ENCODE results near the gene USP20. TPM values are rescaled to one million over a fixed set of nuclear protein-coding genes. Genes with fewer than 3 reads are reported as not detected.

Gene USP20
- total RNA-seq, 6 donors from 2014 or later = 17.3 to 75.4 (median 26.2) TPM

DNA sequence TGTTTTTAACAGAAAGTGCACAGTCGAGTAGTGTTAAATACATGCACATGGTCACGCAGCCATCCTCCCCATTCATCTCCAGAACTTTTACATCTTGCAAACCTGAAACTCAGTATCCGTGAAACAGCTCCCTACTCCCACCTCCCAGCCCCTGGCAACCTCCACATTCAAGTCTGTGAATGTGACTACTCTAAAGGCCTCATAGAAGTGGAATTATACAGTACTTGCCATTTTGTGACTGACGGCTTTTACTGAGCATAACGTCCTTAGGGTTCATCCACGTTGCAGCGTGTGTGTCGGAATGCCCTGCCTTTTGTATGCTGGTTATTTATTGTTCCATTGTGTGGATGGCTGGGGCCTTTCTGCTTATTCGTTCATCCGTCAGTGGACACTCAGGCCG is 35.8 kb downstream of the USP20 start:
- Histone ChIP-seq H3K27me3 (no peaks in the 10 kb centered on the region), H3K4me3 (no peak overlapping the region), H3K27ac (no peak overlapping the region), H3K36me3 (peaks cover 0 to 54% (median 37%) of the 10 kb centered on the region in 4 donors), H3K4me1 (no peaks in the 10 kb centered on the region), H3K9me3 (no peaks in the 10 kb centered on the region)
- ATAC-seq (ENCODE audit: low FRiP score in 2 of 2) = no peak
- TF ChIP-seq CTCF (IDR thresholded peaks at IDR 0.05) = no peak
- 93 to 94% methylated on average over 10 of the region's 11 CpGs for WGBS, 2 donors
- no peak for DNase-seq

DNA sequence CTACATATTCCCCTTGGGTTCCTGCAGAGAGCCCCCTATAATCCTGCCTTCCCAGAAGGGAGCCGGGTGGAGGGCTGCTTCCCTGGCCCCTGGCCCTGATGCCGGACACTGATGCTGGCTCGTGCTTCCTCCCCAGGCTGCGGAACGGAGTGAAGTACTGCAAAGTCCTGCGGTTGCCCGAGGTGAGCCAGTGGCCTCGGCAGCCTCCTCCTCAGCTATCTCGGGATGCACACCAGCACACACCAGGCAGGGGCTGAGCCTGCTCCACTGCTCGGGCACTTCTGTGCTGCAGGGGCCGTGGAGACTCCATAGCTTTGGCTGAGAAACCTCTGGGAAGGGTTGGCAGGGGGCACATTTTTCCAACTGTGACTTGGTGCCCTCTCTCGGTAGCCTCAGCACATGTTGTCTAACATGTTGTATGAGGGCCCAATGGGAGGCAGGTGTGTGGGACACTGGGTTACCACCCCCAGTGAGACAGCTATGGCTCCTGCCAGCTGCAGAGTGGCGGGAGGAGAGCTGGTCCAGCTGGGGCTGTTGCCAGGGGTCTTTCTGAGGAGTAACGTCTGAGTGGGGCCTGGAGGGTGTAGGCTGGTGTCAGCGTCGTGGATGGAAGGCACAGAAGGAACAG is 38.4 kb downstream of the USP20 start:
- H3K36me3 ChIP-seq = peaks cover 0 to 55% (median 27%) of the 10 kb centered on the region in 4 donors
- no peaks in the 10 kb centered on the region for H3K9me3 ChIP-seq
- no peak for ATAC-seq (ENCODE audit: low FRiP score in 2 of 2)
- peak in 1 of 2 donors; percentile 56 for DNase-seq
- H3K27me3 ChIP-seq = no peaks in the 10 kb centered on the region
- 89 to 92% methylated on average over 10 to 13 of the region's 16 CpGs for WGBS, 2 donors
- H3K27ac ChIP-seq = no peak overlapping the region
- no peak overlapping the region for H3K4me3 ChIP-seq
- H3K4me1 ChIP-seq = no peaks in the 10 kb centered on the region
- TF ChIP-seq CTCF (IDR thresholded peaks at IDR 0.05) = no peak
- TF ChIP-seq POLR2A (IDR thresholded peaks at IDR 0.05) = no peak
- no peak for TF ChIP-seq POLR2AphosphoS5 (IDR thresholded peaks at IDR 0.05)
- TF ChIP-seq EP300 (IDR thresholded peaks at IDR 0.05) = no peak

- no peak for TF ChIP-seq POLR2AphosphoS5 (IDR thresholded peaks at IDR 0.05)
- TF ChIP-seq CTCF (IDR thresholded peaks at IDR 0.05) = no peak
- TF ChIP-seq POLR2A (IDR thresholded peaks at IDR 0.05) = no peak
- TF ChIP-seq EP300 (IDR thresholded peaks at IDR 0.05) = no peak
- no peak for ATAC-seq (ENCODE audit: low FRiP score in 2 of 2)
- Histone ChIP-seq H3K9me3 (no peaks in the 10 kb centered on the region), H3K4me3 (no peak overlapping the region), H3K27me3 (no peaks in the 10 kb centered on the region), H3K27ac (no peak overlapping the region), H3K4me1 (no peaks in the 10 kb centered on the region), H3K36me3 (peaks cover 0 to 48% (median 28%) of the 10 kb centered on the region in 4 donors)
- DNase-seq = peak in 1 of 2 donors; percentile 38
- 90 to 96% methylated on average over 38 of the region's 38 CpGs for WGBS, 2 donors
Measured at GRCh38 chr9:129874261-129875101, 39.2 kb downstream of the USP20 start.

DNA sequence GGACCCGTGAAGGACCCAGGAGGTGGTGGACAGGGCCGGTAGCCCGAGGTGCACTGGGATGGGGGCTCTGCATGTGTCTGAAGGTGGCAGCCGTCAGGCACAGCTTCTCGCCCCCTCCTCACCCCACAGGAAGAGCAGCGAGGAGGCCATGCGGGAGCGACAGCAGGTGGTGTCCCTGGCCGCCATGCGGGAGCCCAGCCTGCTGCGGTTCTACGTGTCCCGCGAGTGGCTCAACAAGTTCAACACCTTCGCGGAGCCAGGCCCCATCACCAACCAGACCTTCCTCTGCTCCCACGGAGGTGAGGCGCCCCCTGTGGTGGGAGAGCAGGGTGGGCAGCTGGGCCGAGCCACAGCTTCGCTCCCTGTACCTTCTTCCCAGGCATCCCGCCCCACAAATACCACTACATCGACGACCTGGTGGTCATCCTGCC is 39.9 kb downstream of the USP20 start:
- Histone ChIP-seq H3K9me3 (no peaks in the 10 kb centered on the region), H3K4me3 (no peak overlapping the region), H3K4me1 (no peaks in the 10 kb centered on the region), H3K27me3 (no peaks in the 10 kb centered on the region), H3K36me3 (peaks cover 5 to 46% (median 31%) of the 10 kb centered on the region in 4 donors), H3K27ac (no peak overlapping the region)
- WGBS, 2 donors = 90 to 94% methylated on average over 15 to 20 of the region's 23 CpGs
- no peak for ATAC-seq (ENCODE audit: low FRiP score in 2 of 2)
- DNase-seq = peak in 1 of 2 donors; percentile 58
- TF ChIP-seq POLR2AphosphoS5 (IDR thresholded peaks at IDR 0.05) (no peak), CTCF (IDR thresholded peaks at IDR 0.05) (no peak), POLR2A (IDR thresholded peaks at IDR 0.05) (no peak), EP300 (IDR thresholded peaks at IDR 0.05) (no peak)

Data from upper lobe of left lung (tissue), 6 donors.